DMS53 treated with DMSO at 0.1 percent for 48 hours (cell line): ENCODE results near the gene SMIM1.
"Not testable (repeated sequence)": the region's sequence is repeated elsewhere in the genome, so short reads cannot be mapped to it uniquely, and the experiment has no call there.

Experiments
- DNase-seq: peaks from one replicate; lab custom pipeline; 2025; ENCODE audit not compliant: unreplicated experiment; lab: John Stamatoyannopoulos, UW

SMIM1 gene

GRCh38 chr1:3789421-3790300 is 17.1 kb downstream of the SMIM1 start:
- no peak for DNase-seq

DNA sequence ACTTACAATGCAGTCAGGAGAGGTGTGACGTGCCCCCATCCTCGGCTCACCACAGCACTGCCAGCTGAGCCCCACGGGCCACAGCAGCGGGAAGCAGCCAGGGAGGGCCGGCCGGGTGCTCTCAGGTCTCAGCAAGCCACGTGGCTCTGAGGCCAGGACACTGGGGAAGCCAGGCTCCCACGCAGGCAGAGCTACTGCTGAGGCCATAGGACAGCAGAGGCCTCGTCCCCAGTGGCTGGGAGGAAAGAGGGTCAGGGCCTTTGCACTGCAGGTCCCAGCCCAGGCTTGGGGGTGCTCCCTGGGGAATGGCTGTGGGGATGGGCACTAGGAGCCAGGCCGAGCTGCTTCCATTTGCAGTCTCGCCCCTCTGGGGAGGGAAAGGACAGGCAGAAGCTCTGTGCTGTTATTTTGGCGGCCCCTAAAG is 18.0 kb downstream of the SMIM1 start:
- no peak for DNase-seq

DNA sequence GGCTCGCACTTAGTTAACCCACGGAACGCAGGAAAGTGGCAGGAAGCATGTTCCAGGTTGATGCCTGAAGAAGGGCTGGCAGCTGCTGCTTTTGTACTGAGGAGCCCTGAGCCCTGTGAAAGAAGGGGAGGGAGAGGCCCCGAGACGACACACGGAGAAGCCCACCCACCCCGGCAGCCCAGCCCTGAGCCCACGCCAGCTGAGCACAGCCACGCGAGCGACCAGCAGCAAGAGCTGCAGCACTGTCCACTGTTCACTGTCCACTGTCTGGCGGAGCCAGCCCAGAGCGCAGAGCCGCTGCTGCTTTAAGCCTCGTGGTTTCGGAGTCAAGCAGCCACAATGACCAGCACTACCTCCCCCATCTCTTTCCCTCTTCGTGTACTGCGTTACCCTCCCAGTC is 18.4 kb downstream of the SMIM1 start:
- DNase-seq = no peak

GRCh38 chr1:3795453-3796214 is 23.1 kb downstream of the SMIM1 start:
- DNase-seq = no peak

DNA sequence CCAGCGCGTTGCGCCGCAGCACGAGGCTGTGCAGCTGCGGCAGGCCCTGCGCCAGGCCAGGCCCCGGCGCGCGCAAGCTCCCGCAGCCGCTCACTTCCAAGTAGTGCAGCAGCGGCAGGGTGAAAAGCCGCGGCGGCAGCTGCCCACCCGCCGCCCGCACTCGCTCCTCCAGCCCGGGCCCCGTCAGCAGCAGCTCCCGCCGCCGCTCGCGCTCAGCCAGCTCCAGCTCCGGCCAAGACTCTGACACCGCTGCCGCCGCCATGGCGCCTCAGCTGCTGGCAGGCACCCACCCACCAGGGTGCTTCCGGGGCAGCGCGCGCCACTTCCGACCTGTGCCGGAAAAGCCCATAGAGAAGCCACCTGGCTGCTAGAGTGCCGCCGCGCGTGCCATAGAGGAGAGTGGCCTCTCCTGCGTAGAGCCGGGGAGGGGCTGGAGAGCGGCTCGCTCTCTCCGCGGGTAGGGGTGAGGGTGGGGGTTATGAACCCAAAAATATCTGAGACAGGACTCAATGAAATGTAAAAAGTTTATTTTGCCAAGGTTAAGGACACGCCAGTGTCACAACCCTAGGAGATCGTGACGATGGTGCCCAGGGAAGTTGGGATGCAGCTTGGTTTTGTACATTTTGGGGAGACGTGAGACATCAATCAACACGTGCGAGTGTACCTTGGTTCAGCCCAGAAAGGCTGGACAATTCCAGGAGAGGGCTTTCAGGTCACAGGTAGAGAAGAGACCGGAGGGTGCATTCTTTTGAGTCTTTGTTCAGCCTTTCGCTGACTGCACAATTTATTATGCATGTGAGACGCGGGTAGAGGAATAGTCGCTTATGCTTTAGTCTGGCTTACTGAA is 23.9 kb downstream of the SMIM1 start, which contains the start of gene LRRC47:
Gene LRRC47, minus strand, starts transcription at position 284 of the 847 bp plus-strand sequence. Its CDS starts 22 bp downstream, at position 262.
- DNase-seq = peak; percentile 84

DNA sequence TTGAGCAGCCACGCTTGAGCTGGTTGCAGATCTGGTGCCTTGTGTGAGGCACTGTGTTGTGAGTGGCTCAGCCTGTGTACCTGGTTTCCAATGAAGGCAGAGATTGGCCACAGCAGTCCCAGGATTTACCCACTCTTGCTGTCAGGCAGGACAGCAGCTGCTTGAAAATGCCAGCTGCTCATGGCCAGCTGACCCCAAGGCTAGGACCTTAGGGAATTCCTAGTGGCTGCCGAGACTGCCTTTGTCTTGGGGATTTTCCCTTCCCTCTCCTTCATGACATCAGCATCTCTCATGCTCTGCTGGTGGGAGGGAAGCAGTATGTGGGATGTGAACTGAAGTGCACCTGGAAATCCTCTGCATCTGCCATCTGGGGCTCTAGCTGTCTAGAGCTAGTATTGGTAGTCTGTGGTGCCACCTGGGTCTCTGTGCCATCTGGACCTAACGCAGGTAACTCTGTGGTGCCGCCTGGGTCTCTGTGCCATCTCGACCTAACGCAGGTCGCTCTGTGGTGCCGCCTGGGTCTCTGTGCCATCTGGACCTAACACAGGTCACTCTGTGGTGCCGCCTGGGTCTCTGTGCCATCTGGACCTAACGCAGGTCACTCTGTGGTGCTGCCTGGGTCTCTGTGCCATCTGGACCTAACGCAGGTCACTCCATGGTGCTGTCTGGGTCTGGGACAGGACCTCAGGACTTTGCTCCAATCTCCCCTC is 27.6 kb downstream of the SMIM1 start:
- no peak for DNase-seq

DNA sequence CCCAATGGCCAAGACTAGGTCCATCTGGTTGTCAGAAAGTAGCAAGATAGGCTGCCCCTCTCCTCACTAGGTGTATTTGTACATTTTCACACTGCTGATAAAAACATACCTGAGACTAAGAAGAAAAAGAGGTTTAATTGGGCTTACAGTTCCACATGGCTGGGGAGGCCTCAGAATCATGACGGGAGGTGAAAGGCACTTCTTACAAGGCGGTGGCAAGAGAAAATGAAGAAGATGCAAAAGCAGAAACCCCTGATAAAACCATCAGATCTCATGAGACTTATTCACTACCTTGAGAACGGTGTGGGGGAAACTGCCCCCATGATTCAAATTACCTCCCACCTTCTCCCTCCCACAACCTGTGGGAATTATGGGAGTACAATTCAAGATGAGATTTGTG is 28.2 kb downstream of the SMIM1 start:
- DNase-seq = not testable (repeated sequence)

DNA sequence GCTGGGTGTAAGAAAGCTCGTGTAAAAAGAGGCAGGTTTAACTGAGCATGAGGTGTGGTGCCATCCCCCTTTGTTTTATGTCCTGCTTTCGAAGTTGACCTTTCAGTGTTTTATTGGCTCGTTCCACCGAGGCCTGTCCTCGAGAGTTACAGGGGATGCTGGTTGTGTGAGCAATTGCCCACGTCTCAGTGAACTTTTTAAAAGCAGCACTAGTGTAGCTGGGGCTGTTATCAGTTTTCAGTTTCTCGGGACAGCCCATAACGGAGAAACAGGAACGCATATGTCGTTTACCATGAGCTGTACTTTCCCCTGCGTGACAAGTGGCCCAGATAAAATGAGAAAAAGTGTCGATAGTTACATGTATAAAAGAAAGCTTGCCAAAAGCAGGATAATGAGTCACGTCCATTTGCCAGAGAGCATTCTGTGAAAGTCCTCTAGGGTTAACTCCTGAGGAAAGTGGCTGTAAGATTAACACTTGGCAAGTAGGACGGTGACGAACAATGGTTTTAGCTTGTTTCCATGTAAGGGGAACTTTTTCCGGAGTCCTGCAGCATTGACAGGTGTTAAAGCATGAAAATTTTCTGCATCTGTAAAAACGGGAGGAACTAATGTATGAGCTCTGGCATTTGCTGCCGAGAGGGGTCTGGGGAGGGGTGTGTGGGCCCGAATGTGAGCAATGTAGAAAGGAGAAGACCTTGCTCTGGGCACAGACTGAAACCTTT is 31.5 kb downstream of the SMIM1 start:
- no peak for DNase-seq

DNA sequence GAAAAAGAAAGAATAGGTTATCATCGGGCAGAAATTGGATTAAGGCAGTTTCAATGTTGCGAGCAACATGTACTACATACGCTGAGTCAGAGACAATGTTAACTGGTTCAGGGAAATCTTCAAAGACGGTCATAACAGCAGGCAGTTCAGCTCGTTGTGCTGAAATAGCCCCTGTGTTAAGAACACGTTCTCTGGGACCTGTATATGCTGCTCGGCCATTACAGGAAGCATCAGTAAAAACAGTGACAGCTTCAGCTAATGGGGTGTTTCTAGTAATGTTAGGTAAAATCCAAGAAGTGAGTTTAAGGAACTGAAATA is 32.0 kb downstream of the SMIM1 start:
- DNase-seq = not testable (repeated sequence)

GRCh38 chr1:3805038-3805437 is 32.5 kb downstream of the SMIM1 start:
- no peak for DNase-seq

DNA sequence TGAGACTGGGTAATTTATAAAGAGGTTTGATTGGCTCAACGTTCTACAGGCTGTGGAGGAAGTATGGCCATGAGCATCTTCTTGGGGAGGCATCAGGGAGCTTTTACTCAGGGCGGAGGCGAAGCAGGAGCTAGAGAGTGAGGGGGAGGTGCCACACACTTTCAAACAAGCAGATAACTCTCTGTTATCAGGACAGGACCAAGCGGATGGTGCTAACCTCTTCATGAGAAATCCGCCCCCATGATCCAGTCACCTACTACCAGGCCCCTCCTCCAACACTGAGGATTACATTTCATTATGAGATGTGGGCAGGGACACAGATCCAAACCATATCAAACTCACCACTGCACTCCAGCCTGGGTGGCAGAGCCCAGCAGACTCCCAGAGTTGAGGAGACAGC is 35.2 kb downstream of the SMIM1 start:
- DNase-seq = no peak

DNA sequence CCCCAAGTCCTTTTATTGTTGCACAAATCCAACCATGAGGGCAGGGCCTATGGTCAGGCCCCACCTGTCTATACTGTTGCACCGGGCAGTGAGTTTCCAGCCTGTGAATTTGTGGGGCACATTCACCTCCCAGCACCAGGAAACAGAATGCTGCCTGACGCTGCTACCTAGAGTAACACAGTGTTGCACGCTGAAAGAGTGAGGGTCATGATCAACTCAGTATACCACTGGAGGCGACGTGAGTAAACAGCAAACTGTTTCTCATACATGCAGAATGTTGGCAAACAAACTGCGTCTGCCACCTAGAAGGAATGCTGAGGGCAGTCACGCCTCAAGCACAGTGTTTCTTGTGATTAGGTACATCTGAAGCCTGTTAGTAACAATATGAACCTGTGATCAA is 37.1 kb downstream of the SMIM1 start:
- no peak for DNase-seq

DNA sequence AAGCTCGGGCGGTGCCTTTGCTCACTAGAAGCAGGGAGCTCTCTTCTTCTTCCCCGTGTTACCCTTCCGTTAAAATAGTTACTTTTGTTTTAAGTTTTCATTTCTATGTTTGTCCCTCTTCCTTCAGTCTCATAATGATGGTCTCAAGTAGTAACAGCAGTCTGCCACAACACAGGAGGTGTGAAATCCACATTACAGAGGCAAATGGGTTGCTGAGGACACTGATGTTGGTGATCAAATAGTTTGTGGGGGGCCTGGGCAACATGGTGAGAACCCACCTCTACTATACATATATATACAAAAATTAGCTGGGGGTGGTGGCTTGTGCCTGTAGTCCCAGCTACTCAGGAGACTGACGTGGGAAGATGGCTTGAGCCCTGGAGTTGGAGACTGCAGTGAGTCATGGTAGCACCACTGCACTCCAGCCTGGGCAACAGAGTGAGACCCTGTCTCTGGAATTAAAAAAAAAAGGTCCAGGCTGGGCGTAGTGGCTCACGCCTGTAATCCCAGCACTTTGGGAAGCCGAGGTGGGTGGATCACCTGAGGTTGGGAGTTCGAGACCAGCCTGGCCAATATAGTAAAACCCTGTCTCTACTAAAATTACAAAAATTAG is 37.7 kb downstream of the SMIM1 start:
- not testable (repeated sequence) for DNase-seq

DNA sequence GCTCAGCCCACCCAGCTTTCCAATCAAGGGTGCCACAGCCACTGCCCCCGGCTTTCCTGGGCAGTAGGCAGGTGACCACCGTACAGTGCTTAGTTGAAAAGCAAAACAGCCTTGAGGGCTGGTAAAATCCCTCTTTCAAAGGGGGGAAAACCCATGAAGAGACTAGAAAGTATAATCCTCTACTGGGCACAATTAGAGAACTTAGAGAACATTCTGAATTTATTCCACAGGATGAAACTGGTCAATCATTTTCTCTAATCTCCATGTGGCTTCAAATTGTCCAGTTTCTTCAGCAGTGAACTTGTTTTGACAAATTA is 39.0 kb downstream of the SMIM1 start:
- DNase-seq = no peak

DNA sequence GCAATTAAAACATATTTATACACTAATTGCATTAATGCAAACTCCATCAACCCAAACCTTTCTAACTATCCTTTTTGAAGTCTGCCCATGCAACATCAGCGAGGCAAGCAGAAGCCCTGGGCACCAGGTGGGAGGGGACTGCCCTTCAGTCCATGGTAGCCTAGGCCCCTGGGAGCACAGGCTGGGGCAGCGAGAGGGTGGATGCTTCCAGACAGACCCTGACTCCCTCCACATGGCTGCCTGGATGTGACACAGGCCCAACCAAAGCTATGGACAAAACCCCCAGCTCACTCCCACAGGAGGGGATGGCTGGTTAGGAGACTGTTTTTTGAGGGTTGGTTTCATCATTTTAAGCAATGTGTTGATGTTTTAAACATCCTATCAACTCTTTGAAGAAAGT is 41.5 kb downstream of the SMIM1 start:
- DNase-seq = no peak

- DNase-seq = no peak
Measured at GRCh38 chr1:3814771-3815561, 42.4 kb downstream of the SMIM1 start.

DNA sequence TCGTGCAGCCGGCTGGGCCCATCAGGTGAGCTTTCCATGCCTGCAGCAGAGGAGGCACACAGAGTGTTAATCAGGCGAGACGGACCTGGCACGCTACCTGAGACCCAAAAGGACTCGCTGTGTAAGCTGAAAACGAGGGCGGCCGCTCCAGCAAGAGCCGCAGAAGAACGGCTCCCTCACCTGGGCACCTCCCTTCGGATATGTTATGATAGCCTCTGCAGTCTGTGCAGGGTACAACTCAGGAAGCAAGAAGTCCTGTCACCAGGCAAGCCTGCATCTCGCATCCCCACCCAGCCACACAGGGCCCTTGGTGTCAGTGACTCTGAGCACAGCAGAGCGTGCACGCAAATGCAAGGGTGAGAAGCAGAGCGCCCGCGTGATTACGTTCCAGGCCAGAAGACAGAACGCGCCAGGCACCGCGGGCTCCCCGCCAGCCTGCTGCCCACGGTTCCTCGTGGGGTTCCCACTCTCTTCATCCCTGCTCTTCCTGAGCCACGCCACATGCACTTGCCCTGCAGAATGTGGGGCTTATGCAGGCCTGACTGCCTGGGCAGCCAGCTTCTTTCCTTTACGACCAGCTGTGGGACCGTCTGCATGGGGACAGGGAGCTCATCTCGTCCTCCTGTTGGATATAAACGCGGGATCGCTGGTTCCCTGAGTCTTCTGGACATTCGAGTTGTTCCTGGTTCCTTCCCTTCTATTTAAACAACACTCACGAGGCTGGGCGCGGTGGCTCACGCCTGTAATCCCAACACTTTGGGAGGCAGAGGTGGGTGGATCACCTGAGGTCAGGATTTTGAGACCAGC is 44.0 kb downstream of the SMIM1 start:
- no peak for DNase-seq

DNA sequence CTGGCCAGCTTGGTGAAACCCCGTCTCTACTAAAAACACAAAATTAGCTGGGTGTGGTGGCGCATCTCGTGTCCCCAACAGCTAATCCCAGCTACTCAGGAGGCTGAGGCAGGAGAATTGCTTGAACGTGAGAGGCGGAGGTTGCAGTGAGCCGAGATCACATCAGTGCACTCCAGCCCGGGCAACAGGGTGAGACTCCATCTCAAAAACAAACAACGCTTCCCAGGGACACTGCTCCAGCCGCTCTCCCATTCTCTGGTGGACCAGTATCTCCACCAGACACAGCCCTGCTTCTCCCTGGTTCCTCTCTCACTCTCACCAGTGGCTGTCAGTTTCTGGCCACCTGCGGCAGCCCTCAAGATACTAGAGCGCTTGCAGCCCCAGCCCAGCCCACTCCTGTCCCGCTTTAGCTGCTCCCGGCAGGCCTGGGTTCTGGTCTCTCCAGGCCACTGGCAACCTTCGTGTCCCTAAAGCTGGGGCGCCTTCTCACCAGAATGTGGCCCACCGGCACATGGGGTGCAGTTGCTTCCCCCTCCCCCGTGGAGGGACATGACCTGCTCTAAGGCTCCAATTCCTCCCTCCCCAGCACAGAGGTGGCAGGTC is 44.7 kb downstream of the SMIM1 start:
- DNase-seq = no peak
